ENCODE data around the gene SNAP25.

The SNAP25 gene

DNA sequence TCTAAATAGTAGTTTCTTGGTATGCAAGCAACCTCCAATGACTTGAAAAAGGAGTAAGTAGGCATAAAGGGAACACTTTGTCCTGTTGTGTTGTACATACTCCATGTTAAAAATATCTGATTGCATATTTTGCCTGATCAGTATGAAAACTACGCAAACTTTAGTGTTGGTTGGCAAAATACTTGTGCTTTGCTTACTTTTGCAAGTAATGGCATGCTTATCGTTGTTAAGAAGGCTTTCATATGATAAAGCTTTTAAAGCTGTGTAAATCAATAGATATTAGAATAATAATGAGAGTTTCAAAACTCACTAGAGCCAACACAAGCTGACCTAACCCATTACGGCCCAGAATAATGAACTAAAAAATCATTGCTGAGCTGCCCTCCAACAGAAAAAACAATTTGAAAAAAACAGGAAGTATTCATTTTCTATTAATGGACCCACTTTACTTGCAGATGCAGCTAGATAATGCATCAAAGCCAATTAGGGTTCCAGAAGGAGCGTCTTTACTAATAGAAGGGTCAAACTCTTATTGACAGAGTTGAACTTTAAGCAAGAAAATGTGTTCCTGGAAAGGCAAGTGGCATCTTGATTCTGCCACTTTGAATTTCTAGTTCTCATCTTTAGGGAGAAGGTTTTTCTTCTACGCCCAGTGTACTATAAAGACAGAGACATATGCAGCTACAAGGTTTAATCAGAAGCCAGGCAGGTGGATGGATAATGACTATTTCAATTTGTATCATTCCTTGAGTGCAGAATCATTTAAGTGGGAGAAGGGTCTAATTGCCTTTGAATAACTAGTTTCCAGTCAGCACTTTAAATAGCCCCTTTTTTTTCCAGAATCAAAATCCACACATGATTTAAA, 82.2 kb downstream of the SNAP25 start:
- in situ Hi-C loops (cut with HindIII; ENCODE audit: low sequenced_read_pairs): no loop called here

DNA sequence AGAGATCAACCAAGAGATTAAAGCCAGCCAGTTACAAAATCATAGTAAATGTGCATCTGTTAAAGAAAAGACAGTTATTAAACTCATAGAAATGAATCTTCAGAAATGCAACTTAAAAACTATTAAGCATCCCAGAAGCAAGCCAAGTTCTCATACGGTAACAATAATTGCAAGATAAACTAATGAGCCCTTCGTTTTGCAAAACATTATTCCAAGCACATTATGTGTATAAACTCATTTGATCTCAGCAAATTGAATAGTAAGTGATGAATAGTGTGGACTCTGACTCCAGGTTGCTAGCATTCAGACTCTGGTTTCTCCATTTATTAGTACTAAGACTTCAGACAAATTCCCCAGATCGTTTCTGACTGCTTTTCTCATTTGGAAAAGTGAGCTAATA, 85.2 kb downstream of the SNAP25 start:
- in situ Hi-C loops (cut with HindIII; ENCODE audit: low sequenced_read_pairs): no loop called here

DNA sequence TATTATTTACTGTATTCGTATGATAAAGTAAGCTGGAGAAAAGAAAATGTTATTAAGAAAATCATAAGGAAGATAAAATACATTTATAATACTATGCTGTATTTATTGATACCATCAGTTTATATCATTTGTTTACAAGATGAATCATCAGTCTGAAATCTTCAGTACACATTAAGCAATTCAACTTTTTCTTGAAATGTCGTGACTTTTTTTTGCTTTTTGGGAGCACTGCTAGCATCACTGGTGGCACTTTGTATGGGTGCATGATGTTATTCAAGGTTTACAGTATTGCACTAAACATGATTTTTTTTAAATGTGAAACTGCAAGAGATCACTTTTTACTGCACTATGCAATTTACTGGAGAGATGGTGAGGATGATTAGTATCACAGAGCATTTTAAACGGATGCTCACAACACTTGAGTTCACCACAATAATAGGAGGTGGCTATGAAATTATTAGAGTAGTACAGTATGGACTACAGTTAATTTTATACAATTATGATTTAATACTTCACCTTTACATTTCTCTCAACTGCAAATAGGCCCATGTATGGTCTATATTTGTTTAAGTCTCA, 85.9 kb downstream of the SNAP25 start:
- in situ Hi-C loops (cut with HindIII; ENCODE audit: low sequenced_read_pairs): no loop called here

DNA sequence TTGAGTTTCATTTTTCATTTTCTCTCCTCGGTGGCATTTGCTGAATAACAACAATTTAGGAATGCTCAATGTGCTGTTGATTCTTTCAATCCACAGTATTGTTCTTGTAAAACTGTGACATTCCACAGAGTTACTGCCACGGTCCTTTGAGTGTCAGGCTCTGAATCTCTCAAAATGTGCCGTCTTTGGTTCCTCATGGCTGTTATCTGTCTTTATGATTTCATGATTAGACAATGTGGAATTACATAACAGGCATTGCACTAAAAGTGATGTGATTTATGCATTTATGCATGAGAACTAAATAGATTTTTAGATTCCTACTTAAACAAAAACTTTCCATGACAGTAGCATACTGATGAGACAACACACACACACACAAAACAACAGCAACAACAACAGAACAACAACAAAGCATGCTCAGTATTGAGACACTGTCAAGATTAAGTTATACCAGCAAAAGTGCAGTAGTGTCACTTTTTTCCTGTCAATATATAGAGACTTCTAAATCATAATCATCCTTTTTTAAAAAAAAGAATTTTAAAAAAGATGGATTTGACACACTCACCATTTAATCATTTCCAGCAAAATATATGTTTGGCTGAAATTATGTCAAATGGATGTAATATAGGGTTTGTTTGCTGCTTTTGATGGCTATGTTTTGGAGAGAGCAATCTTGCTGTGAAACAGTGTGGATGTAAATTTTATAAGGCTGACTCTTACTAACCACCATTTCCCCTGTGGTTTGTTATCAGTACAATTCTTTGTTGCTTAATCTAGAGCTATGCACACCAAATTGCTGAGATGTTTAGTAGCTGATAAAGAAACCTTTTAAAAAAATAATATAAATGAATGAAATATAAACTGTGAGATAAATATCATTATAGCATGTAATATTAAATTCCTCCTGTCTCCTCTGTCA, 88.1 kb downstream of the SNAP25 start:
- in situ Hi-C loops (cut with HindIII; ENCODE audit: low sequenced_read_pairs): no loop called here

DNA sequence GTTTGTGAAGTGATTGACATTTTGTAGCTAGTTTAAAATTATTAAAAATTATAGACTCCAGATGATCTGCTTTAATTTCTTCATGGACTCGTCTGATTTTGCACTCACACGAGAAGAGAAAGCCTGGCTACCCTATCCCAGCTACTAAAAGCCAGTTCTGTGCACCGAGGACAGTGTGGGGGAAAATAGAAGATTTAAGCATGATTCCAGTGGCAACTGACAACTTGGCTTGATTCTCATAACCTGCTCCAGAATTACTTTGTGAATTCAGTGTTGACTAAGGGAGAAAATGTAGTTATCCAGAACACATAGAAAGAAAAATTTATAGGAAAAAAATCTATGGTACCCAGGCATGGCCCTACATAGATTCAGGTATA, 88.7 kb downstream of the SNAP25 start:
- in situ Hi-C loops (cut with HindIII; ENCODE audit: low sequenced_read_pairs): no loop called here

DNA sequence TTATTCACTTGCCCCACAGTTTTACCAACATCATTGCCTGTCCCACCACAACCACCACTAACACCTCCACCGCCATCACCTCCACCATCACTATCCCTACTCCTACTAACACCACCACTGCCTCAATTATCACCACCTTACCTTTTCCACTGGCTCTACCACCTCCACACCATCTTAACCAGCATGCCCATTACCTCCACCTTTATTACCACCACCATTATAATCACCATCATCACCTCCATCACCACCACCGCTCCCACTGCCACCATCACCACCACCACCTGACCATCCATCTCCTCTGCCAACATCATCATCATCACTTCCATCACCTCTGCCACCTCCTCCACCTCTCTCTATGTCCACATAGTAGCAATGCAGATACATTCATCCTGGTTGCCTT, 90.0 kb downstream of the SNAP25 start:
- in situ Hi-C loops (cut with HindIII; ENCODE audit: low sequenced_read_pairs): no loop called here

DNA sequence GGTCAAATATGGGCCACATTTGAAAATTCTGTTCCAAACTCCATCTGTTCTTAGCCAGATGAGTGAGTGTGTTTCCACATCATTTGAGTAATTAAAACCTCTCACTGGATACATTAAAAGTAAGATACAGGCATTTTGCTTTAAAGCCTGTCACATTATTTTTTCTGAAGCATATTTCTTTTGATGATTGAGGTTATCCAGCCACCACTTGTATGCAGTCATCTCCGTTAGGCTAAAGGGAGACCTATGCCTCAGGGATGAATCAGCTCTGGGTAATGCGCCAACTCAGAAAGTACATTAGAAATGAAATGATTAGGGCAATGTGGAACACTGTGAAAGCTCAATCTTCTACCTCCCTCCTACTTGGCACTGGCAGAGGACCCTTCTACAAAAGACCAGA, 90.7 kb downstream of the SNAP25 start:
- in situ Hi-C loops (cut with HindIII; ENCODE audit: low sequenced_read_pairs): no loop called here

DNA sequence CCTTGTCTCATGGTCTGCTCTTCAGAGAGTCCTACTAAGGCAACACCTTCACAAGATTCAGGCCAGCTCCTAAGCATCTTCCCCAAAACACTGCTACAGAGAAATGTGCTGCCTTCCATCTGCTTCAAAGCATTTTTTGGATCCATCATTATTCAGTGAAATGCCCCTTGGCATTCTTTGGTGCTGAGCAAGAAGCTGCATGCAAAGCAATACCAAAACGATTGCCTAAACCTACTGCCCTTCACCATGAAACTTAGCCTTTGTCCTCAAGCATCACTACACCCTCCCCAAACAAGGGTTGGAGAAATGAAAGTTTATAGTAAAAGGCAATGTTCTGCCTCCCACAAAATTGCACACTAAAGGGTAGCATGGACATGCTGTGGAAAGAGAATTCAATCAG, 93.5 kb downstream of the SNAP25 start:
- in situ Hi-C loops (cut with HindIII; ENCODE audit: low sequenced_read_pairs): no loop called here

DNA sequence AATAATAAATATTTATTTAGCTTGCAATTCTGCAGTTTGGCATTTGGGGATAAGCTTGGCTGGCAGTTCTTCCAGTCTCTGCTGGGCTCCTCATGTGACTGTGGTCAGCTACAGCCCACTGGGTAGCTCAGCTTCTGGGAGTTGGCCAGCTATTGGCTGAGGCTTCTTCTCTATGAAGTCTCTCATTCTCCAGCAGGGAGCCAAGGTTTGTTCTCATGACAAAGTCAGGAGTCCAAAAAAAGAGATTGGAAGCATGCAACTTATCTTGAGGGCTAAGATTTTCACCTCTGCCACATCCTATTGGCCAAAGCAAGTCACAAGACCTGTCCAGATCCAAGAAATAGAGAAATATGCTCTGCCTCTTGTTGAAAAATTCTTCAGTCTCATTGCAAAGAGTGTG, 94.6 kb downstream of the SNAP25 start:
- in situ Hi-C loops (cut with HindIII; ENCODE audit: low sequenced_read_pairs): no loop called here

DNA sequence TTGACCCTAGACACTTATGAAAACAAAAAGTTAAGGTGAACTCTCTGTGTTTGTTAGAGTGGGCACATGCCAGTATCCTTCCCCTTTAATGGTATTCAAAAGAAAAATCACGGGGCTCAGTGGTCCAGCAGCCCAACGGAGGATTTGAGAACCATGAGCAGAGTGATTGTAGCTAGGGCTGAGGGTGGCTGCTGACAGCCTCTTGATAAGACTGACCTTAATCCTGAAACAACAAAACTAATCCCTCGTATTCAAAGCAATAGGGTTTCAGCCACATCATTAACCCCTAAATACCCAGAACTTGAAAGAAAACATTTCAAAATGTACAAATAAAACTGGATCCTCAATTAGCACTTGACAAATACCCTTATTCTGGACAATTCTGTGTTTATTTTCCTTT, 95.1 kb downstream of the SNAP25 start:
- in situ Hi-C loops (cut with HindIII; ENCODE audit: low sequenced_read_pairs): no loop called here

DNA sequence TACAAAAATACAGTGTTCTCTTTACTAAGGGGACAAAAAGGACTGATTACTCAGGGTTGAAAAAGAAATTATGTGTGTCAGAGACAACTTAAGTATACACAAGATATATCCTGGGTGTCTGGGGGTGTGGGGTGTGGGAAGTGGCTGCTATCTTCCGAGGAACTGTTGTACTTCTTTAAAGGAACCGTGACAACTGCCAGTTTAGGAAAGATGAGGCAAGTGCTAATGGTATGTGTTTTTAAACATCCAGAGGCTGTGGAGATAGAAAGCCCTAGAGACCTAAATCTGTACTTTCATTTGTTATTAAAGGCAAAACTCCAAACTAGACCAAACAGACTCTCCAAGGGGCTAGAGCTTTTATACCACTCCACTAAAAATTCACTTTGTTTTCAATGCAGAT, 95.6 kb downstream of the SNAP25 start:
- in situ Hi-C loops (cut with HindIII; ENCODE audit: low sequenced_read_pairs): no loop called here

DNA sequence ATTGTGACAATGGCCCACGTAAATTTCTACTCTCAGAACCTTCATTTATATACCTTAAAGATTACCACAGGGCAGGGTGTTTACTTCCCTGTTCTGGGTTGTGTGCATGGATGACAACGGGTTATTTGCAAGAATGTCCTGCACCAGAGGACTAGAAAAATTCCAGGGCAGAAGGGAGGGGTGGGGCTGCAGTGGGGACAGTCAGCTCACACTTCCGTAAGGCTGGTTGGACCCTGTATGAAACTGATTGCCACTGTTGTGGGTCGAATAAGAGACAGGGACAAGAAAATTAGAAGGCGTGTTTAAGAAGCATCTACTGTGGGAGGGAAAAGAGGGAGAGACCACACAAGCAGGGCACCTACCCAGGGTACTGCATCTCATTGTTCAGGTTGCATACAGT, 96.5 kb downstream of the SNAP25 start:
- in situ Hi-C loops (cut with HindIII; ENCODE audit: low sequenced_read_pairs): no loop called here

DNA sequence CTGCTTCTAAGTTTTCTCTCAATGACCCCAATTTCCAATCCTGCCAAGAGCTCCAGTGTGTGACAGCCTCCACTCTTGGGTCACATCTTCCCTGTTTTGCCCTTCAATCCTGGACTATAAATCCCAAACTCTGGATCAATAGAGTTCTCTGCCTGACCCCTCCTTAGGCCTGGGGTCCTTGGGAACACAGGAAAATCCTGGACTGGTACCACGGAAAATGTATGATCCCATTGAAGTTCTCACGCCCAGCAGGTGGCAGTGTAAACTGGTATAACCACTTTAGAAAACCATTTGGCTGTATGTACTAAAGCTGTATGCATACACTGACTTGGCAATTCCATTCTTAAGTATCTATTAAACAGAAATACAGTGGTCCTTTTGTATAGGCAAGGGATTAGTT, 98.0 kb downstream of the SNAP25 start:
- in situ Hi-C loops (cut with HindIII; ENCODE audit: low sequenced_read_pairs): no loop called here

DNA sequence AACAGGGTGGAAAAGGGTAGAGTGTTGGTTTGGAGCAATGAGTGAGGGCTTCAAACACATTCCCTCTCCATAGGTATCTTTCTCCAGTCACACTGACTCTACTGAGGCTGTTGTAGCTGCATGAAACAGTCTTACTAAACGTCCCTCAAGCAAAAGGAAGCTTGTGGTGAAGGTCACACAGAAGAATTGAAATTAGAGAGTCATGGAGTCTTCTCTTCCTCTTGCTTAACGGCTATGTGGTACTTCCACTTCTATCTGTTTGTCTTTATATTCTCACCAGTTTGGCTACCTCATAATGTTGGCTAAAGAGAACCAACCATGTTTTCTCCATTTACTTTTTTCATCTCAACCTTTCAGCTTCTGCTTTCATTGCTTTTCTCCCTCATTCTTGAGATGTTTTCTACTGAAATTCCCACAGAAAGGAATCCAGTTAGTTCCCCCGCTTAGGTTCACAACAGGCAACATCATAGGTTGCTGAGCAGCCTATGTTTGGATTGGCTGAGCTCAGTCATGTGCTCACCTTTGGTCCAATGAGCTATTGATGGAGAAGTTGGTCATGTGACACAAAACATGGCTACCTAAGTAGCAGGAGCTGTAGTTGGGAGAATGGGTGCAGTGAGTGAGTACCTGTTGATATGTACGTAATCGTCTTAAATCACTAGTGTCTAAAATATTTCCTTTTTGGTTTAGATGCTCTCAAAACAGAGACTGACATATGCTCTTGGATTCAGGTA, 99.8 kb downstream of the SNAP25 start:
- in situ Hi-C loops (cut with HindIII; ENCODE audit: low sequenced_read_pairs): no loop called here

DNA sequence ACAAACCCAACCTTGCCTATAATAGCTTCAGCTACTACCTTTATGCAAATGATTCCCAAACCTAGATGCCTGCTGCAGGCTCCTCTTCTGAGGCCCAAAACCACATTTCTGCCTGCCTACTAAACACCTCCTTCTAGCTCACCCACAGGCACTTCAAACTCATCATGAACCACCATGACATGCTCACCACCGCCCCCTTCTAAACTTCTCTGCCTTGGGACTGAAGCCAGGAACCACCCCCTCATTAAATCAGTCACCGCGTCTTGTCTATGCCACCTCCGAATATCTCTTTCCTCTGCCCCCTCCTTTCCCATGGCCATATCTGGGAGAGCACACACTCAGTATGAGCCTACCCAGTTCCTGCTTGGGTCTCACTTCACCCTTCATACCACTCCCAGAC, 101.2 kb downstream of the SNAP25 start:
- in situ Hi-C loops (cut with HindIII; ENCODE audit: low sequenced_read_pairs): no loop called here

DNA sequence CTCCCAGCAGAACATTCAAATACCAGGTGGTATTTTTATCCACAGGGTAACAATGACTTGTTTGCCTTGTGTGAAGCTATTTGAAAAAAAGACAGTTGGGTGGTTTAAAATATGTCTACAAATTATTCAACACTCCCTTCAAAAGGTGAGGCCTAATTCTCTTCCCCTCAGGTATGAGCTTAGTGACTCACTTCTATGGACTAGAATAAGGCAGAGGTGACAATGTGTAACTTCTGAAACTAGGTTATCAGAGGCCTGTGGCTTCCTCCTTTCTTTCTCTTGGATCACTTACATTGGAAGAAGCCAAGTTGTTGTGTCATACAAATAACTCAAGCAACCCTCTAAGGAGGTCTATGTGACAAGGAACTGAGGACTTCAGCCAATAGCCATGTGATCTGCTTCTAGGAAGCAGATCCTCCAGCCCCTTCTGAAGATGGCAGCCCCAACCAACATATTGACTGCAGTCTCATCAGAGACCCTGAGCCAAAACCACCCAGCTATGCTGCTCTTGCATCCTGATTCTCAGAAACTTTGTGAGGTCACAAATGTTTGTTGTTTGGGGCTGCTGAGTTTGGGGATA, 102.6 kb downstream of the SNAP25 start:
- in situ Hi-C loops (cut with HindIII; ENCODE audit: low sequenced_read_pairs): no loop called here

DNA sequence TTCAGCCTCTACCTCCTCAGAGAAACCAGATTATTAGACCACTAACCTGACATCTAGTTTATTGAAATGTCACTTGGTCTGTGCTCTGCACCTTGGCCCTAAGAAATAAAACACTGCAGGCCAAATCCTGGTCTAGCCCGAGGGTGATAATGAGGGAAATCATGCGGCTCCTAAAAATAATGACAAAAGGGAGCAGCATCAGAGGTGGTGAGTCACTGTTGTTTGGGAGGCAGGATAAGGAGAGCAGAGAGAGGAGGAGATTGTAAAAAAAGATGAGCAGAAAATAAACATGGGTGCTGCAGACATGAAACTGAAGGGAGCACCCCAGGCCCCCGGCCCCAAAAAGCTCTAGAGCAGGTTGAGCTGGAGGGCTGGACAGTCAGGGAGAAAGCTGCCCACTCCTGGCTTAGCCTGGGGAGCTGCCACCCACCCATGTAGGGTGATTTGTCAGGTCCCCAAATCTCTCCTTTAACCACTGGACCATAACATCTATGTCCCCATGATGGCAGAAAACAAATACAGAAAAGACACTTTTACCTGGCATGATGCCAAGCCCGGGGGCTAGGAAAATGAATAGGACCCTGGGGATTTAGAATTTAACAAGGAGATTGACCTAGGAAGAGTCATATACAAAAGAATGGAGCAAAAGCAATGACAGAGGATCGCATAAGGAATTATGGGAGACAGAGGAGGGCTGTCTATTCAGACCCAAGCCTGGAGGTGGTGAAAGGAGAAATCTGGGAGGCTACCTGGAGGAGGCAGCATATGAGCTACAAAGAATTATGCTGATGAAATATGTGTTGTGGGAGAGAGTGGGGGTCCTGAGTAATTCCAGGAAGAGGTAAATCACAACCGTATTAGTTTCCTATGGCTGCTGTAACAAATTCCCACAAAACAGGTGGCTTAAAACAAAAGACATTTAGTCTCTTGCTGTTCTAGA, 103.7 kb downstream of the SNAP25 start:
- in situ Hi-C loops (cut with HindIII; ENCODE audit: low sequenced_read_pairs): no loop called here

DNA sequence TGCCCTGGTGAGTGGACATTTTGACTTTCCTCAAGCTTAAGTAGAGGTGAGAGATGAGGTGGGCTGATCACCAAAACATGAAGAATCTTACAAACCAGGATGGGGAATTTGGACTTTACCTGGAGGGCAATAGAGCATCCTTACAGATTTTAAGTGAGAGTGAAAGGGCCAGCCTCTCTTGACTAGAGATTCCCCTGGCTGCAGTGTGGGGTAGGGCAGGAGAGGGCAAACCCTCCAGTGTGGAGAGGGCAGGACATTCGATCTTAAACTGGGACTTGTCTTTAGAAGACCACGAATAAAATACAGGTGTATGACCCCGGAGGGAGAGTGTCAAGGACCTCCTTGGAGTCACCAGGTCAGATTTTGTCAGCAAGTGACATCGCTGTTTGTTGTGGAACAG, 105.1 kb downstream of the SNAP25 start:
- in situ Hi-C loops (cut with HindIII; ENCODE audit: low sequenced_read_pairs): no loop called here

DNA sequence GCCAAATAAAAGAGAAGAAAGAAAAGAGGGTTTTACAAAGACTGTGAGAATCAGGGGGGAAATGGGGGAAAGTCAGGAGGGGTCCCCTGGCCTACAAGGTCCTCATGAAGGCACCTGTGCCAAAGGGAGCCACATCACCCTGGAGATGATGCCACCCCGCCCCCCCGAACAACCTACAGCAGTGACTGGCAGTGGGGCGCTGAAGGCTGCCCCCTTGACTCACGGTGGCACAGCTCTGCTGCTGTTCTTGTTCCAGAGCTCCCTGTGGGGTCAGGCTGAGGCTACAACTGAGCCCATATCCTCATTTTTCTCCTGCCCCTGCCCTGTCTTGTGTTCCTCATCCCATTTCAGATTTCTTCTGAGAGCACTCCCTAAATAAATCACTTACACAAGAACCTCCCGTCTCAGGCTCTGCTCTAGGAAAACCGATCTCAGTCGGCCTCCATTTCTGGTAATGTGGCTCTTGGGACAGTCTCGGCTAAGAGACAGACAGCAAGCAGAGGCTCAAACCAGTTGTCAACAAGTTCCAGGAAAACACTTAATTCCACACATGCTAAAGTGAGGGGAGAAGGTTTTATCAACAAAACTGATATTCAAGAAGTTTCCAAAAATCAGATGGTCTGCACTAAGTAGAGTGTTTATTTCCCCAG, 105.7 kb downstream of the SNAP25 start:
- in situ Hi-C loops (cut with HindIII; ENCODE audit: low sequenced_read_pairs): no loop called here
